HG03442 (cell line): ENCODE results near the gene XCR1.

Source experiments
- ATAC-seq: cut with Tn5 transposase; IDR thresholded peaks from one replicate; pipeline ENCODE4 v1.9.1; 2021; ENCODE audit warnings: mild to moderate bottlenecking, moderate library complexity; ENCODE audit not compliant: unreplicated experiment

XCR1 gene

DNA sequence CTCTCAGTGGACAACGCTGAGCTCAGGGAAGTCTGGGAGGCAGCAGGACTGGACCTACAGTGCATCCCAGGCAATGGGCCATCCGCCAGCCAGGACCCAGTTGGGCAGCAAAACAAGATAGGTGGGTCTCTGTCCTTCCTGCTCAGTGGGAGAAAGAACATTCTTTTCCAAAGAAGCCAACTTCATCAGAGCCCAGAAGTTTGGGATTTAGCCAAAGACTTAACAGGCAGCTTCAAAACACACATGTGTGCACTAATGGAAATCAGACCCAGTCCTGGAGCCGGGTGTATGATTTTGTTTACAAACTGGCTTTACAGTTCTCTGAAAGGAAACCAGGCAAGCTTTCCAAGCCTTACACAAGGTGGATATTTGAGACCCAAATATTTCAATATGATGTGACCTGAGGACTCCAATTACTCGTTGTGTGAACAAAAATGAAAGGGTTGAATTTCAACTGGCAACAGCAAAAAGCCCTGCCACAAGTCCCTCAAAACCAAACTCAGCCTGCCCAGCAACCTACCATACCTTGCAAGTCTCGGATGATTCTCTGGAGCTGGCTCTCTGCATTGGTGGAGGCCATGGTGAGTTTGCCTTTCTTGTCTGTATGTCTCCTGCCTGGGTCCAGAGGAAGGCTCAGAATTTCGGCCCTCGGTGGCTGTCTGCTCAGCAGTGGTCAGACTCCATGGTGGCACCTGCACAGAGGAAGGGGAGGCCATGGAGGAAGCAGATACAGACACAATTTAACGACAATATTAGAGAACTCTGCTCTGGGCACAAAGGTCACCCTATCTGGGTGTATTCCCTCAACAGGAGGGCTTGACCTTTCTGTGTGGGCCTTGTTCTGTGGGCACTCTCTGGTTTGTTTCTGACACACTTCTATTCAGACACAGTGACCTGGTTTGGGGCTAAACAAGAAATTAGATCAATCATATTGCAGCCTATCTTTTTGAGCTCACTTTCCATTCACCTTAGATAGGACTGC lies 42.7 kb downstream of the XCR1 start:
- no peak for ATAC-seq

DNA sequence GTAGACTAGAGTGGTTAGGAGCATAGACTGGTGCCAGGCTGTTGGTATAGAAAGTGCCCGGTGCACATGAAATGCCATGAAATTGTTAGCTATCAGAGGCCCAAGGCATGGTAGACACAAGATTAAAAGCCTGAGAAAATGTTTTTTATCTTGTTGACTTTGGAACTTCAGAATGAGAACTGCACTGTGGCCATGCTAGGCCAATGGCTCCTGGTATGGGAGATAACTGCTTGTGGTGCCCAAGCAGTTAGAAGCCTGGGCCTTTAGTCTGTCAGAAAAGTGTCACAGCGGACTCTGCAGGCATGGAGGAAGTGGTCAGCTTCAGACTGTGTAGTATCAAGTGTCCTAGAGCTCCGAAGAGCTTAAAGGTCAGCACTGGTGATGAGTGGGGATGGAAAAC lies 43.5 kb downstream of the XCR1 start:
- no peak for ATAC-seq

DNA sequence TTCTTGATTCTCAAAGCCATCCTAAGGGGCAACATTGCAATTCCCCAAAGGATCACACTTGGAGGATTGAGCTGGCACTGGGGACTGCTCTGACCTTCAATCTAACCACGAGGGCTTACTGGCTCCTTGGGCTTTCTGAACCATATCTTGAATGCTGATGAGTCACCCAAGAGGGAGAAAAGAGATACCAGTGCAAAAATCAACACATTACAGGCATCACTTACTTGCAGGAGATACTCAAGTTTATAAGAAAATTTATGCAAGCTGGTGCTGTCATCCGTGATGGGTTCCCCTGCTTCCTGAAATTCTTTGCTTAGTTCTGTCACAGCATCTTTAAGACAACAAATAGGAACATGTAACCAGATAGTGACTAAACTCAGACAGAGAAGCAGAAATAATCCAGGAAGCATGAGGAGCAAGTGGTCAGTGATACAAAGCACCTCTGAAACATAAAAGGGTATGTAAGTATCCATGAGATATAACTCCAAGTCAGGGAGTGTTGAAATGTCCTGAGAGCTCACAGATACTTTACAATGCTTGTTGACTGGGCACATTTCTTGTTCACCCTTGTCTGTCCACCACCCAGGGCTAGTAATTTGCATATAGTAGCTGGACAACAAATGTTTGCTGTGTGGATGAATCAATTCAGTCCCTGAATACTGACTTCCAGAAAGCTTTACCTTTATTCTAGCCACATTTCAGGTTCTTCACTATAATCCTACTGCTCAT lies 45.8 kb downstream of the XCR1 start:
- no peak for ATAC-seq

DNA sequence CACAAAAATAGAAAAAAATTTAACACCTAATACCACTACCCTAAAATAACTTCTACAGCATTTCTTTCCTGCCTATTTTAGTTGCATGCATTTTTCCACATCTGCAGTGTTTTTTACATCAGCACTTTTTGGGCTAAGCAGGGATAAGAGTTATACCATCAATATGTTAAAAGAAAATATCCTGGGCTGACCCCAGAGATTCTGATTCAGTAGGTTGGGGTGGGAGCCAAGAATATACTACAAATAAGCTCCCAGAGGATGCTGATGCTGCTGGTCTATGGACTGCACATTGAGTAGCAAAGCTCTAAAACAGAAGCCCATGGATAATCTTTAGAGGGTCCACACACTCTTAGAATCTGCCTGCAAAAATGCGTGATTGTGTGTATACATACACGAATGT lies 46.5 kb downstream of the XCR1 start:
- no peak for ATAC-seq

DNA sequence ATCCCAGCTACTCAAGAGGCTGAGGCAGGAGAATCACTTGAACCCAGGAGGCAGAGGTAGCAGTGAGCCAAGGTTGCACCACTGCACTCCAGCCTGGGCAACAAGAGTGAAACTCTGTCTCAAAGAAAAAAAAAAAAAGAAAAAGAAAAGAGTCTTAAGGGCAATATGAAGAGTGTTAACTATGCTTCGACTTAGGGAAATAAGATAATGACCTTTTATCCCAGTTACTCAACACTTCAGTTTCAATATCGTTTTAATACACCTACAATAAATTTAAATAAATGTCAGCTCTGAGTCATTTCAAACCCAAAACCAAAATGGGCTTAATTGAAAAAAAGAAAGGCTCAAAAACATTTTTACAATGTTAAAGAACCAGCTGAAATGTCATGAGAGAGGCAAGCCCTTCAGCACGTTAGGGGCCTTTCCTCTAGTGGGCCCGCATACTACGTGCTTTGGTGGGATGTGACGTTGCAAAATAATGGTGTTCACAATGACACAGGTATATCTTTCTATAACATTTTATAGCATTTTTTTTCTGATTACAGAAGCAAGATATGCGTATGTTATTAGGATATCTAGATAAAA lies 47.0 kb downstream of the XCR1 start:
- ATAC-seq = no peak

DNA sequence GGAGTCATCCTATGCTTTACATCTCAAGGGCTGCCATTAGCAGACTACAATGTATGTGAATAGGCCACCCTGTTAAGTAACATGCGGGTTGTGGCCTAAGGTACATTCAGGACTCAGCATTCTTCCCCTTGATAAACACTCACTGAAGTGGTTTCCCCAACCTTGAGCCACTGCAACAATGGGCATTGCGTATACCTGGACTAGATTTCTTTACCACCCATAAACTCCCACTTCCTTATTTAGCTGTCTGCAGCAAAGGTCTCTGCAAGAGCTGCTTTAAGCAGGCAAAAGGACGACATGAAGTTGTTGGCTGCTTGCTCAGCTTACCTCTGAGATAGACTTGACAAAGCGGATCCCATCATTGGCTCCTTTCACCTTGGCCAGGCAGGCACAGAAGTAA lies 47.9 kb downstream of the XCR1 start:
- no peak for ATAC-seq

DNA sequence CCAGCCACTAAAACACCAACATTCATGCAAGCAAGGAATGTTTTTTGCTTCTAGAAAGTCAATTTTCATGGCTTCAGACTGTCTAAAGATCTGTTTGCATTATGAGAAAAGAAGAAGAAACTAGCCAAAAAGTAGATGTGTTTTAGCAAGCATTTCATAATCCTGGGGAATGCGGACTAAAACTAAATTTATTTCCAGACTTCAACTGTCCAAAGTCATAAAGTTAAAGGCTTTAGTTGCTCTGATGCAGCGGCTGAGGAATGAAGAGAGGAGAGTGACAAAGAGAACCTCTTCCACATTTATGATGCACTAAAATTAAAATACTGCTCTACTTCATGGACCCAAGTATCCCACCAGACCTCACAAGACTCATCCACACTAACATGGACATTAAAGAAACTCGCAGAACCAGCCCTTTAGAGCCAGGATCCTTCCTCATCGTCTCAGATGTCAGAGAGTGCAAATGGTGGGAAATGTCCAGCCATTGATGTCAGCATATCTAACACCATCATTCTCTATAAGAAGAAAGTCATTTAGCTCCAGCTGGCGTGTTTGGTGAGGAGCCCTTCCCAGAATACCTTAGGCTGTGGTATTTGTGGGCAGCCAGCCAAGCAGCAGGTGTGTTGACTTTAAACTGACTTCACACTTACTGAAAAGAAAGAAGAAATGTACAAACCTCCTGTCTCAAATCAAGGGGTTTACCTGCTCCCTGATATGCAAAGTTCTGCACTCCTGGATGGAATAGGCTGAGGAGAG lies 49.1 kb downstream of the XCR1 start:
- no peak for ATAC-seq

DNA sequence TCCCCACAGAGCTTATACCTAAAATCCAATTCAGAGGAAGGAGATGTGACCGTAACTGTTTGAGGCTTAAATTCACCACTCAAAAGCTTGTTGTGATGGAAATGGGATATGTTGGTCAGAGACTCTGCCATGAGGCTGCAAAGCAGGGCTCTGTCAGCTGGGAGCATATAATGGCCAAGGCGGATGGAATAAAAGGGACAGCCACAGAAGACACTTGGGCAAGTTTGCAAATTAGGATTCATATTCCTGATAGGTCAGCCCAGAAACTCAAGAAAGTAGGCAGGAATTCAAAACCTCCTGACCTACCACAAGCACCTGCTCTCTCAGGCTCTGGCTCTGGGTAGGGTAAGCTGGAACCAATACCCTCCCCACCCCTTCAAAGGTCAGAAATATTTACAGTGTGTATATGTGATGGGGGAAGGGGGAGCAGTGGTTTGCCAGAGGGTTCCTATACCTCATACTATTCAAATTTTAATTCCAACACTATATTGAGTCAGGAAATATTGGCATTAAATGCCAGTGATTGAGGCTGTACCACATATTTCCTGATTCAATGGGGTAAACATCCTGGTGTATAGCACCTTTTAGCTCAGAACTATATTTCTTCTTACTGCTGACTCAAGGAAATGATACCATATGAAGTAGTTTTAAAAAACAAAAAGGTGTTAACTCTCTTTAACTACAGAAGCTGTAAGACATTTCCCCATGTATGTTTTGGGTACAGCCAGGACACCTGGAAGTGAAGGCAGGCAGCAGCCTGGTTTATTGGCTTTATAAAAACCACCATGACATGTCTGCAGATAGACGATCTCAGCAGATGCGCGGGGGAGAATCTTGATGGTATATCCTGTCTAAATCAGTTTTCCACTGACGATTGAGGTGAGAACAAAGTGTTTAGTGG lies 50.8 kb downstream of the XCR1 start:
- ATAC-seq = no peak

DNA sequence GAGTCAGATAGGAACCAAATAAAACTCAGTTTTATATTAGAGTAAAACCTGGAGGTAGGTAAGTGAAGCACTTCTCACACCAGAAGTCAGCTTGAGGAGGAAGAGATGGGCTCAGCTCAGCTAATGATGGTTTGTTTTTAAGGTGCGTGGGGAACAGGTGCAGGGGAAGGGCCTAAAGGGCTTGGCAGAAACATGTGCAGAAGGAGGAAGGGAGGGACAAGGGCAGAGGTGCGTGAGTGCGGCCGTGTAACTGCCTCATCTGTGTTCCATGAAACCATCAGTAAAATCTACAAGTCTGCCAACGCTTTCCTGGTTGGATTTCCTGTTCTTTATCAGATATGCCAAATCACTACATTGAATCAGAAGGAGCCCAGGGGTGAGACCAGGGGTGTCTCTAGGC lies 51.6 kb downstream of the XCR1 start:
- no peak for ATAC-seq

DNA sequence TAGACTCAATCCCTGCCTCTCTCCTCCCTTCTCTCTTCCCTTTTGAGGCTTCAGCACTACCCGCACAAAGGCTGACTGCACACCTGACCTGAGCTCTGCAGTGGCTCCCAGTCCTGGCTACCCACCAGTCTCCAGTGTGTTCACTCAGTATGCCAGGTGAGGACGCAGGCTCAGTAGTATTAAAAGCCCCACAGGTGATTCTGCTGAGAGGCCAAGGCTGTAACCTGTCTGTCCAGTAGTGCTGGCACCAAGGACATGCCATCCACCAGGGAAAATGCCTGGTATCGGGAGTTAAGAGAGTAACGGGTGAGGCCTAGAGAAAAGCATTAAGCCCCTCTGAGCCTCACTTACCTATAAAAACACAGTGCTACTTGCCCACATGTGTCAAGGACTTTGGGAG lies 52.6 kb downstream of the XCR1 start:
- no peak for ATAC-seq

DNA sequence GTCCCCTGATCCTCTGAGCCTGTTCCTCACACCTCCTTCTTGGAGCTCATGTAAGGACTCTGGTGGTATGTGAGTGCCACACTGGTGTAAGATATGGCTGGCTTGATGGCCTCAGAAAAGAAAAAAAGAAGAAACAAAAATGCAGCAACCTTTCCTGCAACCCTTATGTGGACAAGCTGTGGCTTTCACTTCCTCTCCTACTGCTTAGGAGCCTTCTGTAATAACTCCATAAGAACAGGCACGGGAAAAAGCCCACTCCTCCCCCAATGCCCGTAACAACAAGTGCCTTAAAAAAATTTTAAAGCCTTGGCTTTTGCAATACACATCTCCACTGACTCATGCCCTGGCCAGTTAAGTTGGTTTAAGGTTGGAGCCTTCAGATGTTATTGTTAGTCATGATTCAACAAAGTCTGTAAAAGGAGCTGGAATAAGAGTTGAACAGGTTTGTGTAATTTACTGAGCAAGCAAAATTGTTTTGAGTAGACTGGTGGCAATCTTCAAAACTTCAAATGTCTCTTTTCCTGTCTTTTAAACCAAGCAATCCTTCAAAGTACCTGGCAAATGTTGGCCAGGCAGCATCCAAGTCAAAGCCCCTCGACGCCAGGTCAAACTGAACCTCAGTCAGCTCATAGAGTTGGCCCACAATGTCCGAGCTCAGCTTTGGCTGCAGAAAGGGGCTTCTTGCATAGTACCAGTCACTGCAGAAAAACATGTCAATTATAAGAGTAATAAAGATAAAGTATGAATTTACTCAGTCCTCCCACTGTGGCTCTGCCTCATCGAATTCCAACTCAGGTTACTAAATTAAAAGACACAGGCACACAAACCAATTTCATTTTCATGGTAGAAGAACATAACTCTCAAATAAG lies 54.5 kb downstream of the XCR1 start:
- ATAC-seq = no peak

DNA sequence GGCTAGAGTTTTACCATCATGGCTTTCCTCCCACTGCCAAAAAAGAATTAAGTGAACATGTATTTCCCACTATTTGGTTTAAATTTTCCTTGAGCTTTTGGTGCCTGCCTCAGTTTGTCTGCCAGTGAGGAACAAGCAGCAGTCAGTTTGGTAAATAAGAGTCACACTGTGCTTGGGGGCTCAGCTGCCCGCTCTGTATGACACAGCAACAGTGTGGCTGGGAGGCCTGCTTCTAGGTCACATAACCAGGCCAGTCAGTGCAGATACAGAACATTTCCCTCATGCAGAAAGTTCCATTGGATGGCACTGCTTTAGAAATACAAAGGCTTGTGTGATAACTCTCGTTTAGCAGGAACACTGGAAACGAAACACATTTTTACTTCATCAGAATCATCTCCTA lies 57.3 kb downstream of the XCR1 start:
- ATAC-seq = no peak

DNA sequence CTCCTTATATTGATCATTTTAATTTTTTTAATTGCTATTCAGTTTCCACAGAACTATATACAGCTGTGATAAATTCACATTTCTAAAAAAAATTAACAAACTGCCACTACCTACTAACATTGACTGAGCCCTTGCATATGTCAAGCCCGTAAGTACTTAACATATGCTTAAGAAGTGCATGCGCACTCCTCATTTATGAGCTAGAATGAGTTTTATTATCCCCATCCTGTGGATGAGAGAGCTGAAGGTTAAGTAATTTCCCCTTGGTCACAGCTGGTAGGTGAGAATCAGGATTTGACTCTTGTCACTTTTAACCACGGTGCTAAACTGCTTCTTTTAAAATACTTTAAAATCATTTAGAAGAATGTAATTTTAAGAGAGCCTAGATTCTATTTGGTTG lies 58.2 kb downstream of the XCR1 start:
- no peak for ATAC-seq

DNA sequence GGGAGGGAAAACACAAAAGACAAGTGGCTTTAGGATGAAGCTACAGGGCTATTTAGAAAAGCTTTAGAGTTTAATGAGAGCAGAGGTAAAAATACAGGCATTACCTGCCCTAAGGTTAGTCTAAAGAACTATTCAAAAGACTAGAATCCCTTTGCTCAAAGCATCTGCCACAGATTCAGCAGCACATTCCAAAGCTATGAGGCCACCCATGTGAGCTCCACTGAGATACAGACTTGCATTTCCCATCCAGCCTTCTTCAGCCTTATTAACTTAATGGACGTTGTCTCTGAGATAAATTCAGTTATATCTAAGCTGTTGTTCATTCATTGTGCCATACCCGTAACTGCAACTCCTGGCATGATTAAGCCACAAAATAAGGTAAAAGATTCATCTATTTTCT lies 58.6 kb downstream of the XCR1 start:
- no peak for ATAC-seq

DNA sequence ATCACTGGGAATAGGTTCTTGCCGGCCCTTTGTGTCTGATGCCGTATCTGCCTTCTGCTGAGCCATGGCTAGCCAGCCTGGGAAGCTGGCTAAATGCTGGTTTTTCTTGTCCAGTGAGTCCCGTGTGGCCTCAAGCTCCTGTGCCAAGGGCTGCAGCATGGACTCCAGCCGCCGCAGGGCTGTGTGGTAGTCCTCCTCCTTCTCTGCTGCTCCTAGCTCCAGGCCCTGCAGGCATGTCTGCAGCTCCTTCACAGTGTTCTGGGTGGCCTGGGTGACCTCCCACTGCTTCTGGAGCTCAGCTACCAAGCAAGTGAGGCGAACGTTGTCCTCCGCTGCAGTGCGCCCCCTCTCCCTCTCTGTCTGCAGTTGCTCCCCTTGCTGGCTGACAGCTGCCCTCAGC lies 59.1 kb downstream of the XCR1 start:
- ATAC-seq = no peak

DNA sequence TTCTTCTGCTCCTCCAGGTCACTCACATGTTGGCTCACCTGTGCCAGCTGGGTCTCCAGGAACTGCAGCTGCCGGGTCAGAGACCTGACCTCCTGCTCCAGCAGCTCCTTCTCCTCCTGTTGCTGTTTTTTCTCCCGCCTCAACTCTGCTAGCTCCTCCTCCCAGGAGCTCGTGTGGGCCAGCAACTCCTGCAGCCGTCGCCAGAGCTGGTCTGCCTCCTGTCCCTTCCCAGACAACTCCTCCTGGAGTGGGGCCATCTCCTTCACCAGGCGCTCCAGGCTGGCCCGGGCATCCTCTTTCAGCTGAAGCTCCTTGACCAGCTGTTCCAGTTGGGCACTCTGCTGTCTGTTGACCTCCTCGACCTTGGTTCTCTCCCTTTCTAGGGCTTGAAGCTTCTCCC lies 59.6 kb downstream of the XCR1 start:
- no peak for ATAC-seq
